K562 (cell line): ENCODE results near the gene TFEB. TPM values are rescaled to one million over a fixed set of nuclear protein-coding genes. Genes with fewer than 3 reads are reported as not detected.

Source experiments
- ARID1B ChIP-seq: fragments of 450-650 bp; IDR thresholded peaks from 2 replicates; pipeline ENCODE4 v1.6.1; 2016; ENCODE audit warnings: antibody characterized with exemption, mild to moderate bottlenecking, inconsistent platforms
- CBFA2T3 ChIP-seq: fragments of 450-650 bp; IDR thresholded peaks from 2 replicates; pipeline ENCODE4 v1.6.1; 2017
- CBX2 ChIP-seq: fragments of 200-600 bp; sonication (generic); IDR thresholded peaks from one replicate; pipeline ENCODE4 v1.6.1; 2012; ENCODE audit warnings: mild to moderate bottlenecking, low read length, inconsistent platforms; ENCODE audit not compliant: insufficient read depth, poor library complexity, severe bottlenecking
- CEBPB ChIP-seq: fragments of 450-650 bp; IDR thresholded peaks from 2 replicates; pipeline ENCODE4 v1.6.1; 2016; ENCODE audit warnings: missing genetic modification characterization, missing compliant biosample characterization
- COPS2 ChIP-seq: fragments of 450-650 bp; conservative IDR thresholded peaks from 2 replicates; pipeline ENCODE4 v1.6.1; 2016; ENCODE audit warnings: mild to moderate bottlenecking, moderate library complexity
- CTBP1 ChIP-seq: fragments of 450-650 bp; IDR thresholded peaks from 2 replicates; pipeline ENCODE4 v1.6.1; 2016; ENCODE audit warnings: borderline replicate concordance
- EP400 ChIP-seq: fragments of 450-650 bp; IDR thresholded peaks from 2 replicates; pipeline ENCODE4 v1.6.1; 2017; ENCODE audit warnings: antibody characterized with exemption, mild to moderate bottlenecking, moderate library complexity
- ETV5 ChIP-seq: sonication (generic); formaldehyde crosslinking; IDR thresholded peaks from 2 replicates; pipeline ENCODE4 v1.4.0; 2020; ENCODE audit warnings: low read depth, mild to moderate bottlenecking, missing genetic modification reagents
- GATA2 ChIP-seq: sonication (generic); formaldehyde crosslinking; IDR thresholded peaks from 2 replicates; pipeline ENCODE4 v1.4.0; 2020; ENCODE audit warnings: mild to moderate bottlenecking, missing genetic modification reagents
- HDAC2 ChIP-seq: fragments of 450-650 bp; IDR thresholded peaks from 2 replicates; pipeline ENCODE4 v1.6.1; 2016; ENCODE audit warnings: mild to moderate bottlenecking
- MTA2 ChIP-seq: fragments of 450-650 bp; IDR thresholded peaks from 2 replicates; pipeline ENCODE4 v1.6.1; 2016; ENCODE audit warnings: low read depth
- POLR3A ChIP-seq: IDR thresholded peaks from 2 replicates; pipeline ENCODE4 v1.6.1; 2011; ENCODE audit warnings: borderline replicate concordance, mild to moderate bottlenecking, moderate library complexity; ENCODE audit not compliant: insufficient read length, insufficient read depth; ENCODE audit errors: extremely low read depth
- PTTG1 ChIP-seq: fragments of 450-650 bp; IDR thresholded peaks from 2 replicates; pipeline ENCODE4 v1.6.1; 2016; ENCODE audit warnings: low read depth, mild to moderate bottlenecking, missing genetic modification characterization, missing compliant biosample characterization
- RB1 ChIP-seq: fragments of 450-650 bp; IDR thresholded peaks from 2 replicates; pipeline ENCODE4 v1.6.1; 2017; ENCODE audit warnings: low read depth, mild to moderate bottlenecking
- RHOXF2B ChIP-seq: fragments of 250-450 bp; sonication (Bioruptor Pico); conservative IDR thresholded peaks from 2 replicates; pipeline ENCODE4 v1.5.1; 2021
- RNF2 ChIP-seq: sonication (generic); IDR thresholded peaks from 2 replicates; pipeline ENCODE4 v1.6.1; 2016
- SLC30A9 ChIP-seq: fragments of 250-450 bp; sonication (Bioruptor Pico); IDR thresholded peaks from 2 replicates; pipeline ENCODE4 v1.8.0; 2022; ENCODE audit warnings: mild to moderate bottlenecking, moderate library complexity
- SMARCA4 ChIP-seq: fragments of 450-650 bp; IDR thresholded peaks from 2 replicates; pipeline ENCODE4 v1.6.1; 2016
- SREBF2 ChIP-seq: sonication (generic); formaldehyde crosslinking; IDR thresholded peaks from 2 replicates; pipeline ENCODE4 v1.4.0; 2020; ENCODE audit warnings: mild to moderate bottlenecking, missing genetic modification reagents
- TAL1 ChIP-seq: fragments of 450-650 bp; IDR thresholded peaks from 2 replicates; pipeline ENCODE4 v1.6.1; 2016; ENCODE audit warnings: mild to moderate bottlenecking
- TGIF2 ChIP-seq: sonication (generic); formaldehyde crosslinking; IDR thresholded peaks from 2 replicates; pipeline ENCODE4 v1.8.1; 2022; ENCODE audit warnings: mild to moderate bottlenecking, missing genetic modification reagents, moderate library complexity
- XRCC4 ChIP-seq: IDR thresholded peaks from one replicate; pipeline ENCODE4 v1.6.1; 2011; ENCODE audit not compliant: insufficient read depth, insufficient read length; ENCODE audit errors: extremely low read depth
- ZC3H11A ChIP-seq: IDR thresholded peaks from 2 replicates; pipeline ENCODE4 v1.6.1; 2012; ENCODE audit warnings: low read depth, low read length, improper control_type of control experiment
- ZFP1 ChIP-seq: fragments of 450-650 bp; formaldehyde crosslinking; IDR thresholded peaks from 2 replicates; pipeline ENCODE4 v1.4.0; 2020; ENCODE audit warnings: mild to moderate bottlenecking, mixed read lengths
- ZNF121 ChIP-seq: sonication (generic); formaldehyde crosslinking; conservative IDR thresholded peaks from 2 replicates; pipeline ENCODE4 v1.8.0; 2022; ENCODE audit warnings: missing genetic modification reagents
- ZNF133 ChIP-seq: fragments of 250-450 bp; sonication (Bioruptor Pico); IDR thresholded peaks from 2 replicates; pipeline ENCODE4 v1.4.0; 2020; ENCODE audit warnings: mild to moderate bottlenecking
- ZNF140 ChIP-seq: fragments of 250-450 bp; sonication (Bioruptor Pico); IDR thresholded peaks from 2 replicates; pipeline ENCODE4 v1.8.0; 2021; ENCODE audit warnings: moderate library complexity, mild to moderate bottlenecking, inconsistent platforms
- ZNF3 ChIP-seq: fragments of 250-450 bp; sonication (Bioruptor Pico); IDR thresholded peaks from 2 replicates; pipeline ENCODE4 v1.5.0; 2021; ENCODE audit warnings: mild to moderate bottlenecking, moderate library complexity
- ZNF551 ChIP-seq: fragments of 250-450 bp; sonication (Bioruptor Pico); IDR thresholded peaks from 2 replicates; pipeline ENCODE4 v1.5.0; 2021; ENCODE audit warnings: mild to moderate bottlenecking, moderate library complexity
- ZNF75A ChIP-seq: fragments of 450-650 bp; formaldehyde crosslinking; IDR thresholded peaks from 2 replicates; pipeline ENCODE4 v1.4.0; 2020; ENCODE audit warnings: mild to moderate bottlenecking
- ZNF830 ChIP-seq: fragments of 250-450 bp; sonication (Bioruptor Pico); IDR thresholded peaks from 2 replicates; pipeline ENCODE4 v1.5.0; 2021; ENCODE audit warnings: mild to moderate bottlenecking
- ZZZ3 ChIP-seq: fragments of 450-650 bp; IDR thresholded peaks from 2 replicates; pipeline ENCODE4 v1.6.1; 2016; ENCODE audit warnings: antibody characterized with exemption, mild to moderate bottlenecking, moderate library complexity
- polyA plus RNA-seq, 8 experiments: library from polyadenylated mRNA; depleted of rRNA in 4 of 8; stranded (reverse) in 5 of 8; unstranded in 3 of 8; fragments of >200 nt; fragmentation: Nextera tagmentation in 2 of 8; fragmentation: Illumina TruSeq in 1 of 8; extraction: Ambion mirVana in 2 of 8; extraction: Trizol in 1 of 8; gene quantifications; 2 replicates each; pipeline versions ENCODE4 v1.2.1 to v1.2.3, GENCODE V29; 2011 to 2014; ENCODE audit warnings: inconsistent platforms in 1 of 8, missing spikeins in 1 of 8
- total RNA-seq, 7 experiments: library from RNA; depleted of rRNA in 6 of 7; stranded (reverse); fragments of >200 nt in 6 of 7; fragmentation: Illumina TruSeq in 2 of 7; extraction: Trizol in 2 of 7; gene quantifications; 2 replicates each; pipeline versions ENCODE4 v1.2.1 to v1.2.3, GENCODE V29; 2011 to 2021; ENCODE audit warnings: low replicate concordance in 1 of 7
- TF ChIP-seq, protein P1 (sequence below): fragments of 200-400 bp; formaldehyde crosslinking; IDR thresholded peaks from 2 replicates; pipeline ENCODE4 v1.6.1; 2017; ENCODE audit warnings: mild to moderate bottlenecking, low read depth, low read length, moderate library complexity

TFEB gene
- total and polyA plus RNA-seq, 9 of the 15 experiments (the other 6 are each of a cell fraction or from before 2014, with no cell fraction given), result 0.04 to 4.7 (median 2.0) TPM

DNA sequence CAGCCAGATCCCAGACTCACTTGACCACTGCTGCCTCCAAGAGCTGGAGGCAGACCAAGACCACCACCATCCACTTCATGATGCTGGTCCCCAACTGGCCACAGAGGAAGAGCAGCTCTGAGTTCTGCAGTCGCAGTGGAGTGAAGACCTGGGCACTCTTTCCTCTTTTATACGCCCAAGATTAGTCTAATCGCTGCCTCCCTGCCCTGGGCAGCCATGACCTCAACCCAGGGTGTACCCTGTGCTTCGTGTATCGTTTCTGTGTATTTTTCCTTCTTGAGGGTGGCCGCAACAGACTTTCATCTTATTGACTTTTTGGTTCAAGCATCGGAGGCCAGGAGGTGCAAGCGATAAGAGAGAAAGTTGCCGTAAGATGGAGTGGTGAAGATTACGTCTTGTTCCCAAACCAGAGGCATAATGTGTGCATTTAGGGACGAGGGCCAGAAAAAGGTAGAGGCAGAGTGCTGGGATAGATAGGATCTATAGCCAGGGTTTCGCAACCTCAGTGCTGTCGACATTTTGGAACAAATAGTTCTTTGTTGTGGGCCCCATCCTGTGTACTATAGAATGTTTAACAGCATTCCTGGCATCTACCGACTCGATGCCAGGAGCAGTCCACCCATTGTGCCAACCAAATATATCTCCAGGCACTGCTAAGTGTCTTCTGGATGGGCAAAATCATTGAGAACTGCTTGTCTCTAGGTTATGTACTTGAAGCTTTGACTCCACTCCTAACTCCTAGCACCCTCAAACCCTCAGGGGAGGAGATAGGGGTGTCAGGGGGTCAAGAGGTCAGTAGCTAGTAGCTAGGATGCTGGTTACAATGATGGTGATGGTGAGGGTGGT, 12.1 kb upstream of the TFEB start, which contains the start of gene PGC (continued):
- TF ChIP-seq RB1 (no peak), ZNF121 (no peak), ARID1B (peak; percentile 88), PTTG1 (tag) (no peak), SREBF2 (no peak), ZNF3 (no peak), CBFA2T3 (peak; percentile 78), ETV5 (CRISPR knock-in tag) (no peak), ZFP1 (CRISPR knock-in tag) (no peak), ZNF830 (CRISPR knock-in tag) (no peak), GATA2 (CRISPR knock-in tag) (peak; percentile 82), TAL1 (peak; percentile 80), HDAC2 (peak; percentile 51; the same call in 1 of the 2 replicates), RNF2 (no peak), ZZZ3 (no peak), XRCC4 (no peak), POLR3A (no peak), SMARCA4 (peak; percentile 80; the same call in 1 of the 2 replicates), CEBPB (tag) (peak; percentile 99), EP400 (no peak), ZNF140 (CRISPR knock-in tag) (no peak), MTA2 (peak; percentile 72), ZC3H11A (no peak), COPS2 (no peak), CBX2 (no peak), CTBP1 (peak; percentile 96; the same call in 1 of the 2 replicates), ZNF75A (no peak), SLC30A9 (CRISPR knock-in tag) (no peak), ZNF551 (CRISPR knock-in tag) (no peak), TGIF2 (CRISPR knock-in tag) (no peak), ZNF133 (CRISPR knock-in tag) (no peak), RHOXF2B (CRISPR knock-in tag) (no peak)
- TF ChIP-seq, protein P1, sequence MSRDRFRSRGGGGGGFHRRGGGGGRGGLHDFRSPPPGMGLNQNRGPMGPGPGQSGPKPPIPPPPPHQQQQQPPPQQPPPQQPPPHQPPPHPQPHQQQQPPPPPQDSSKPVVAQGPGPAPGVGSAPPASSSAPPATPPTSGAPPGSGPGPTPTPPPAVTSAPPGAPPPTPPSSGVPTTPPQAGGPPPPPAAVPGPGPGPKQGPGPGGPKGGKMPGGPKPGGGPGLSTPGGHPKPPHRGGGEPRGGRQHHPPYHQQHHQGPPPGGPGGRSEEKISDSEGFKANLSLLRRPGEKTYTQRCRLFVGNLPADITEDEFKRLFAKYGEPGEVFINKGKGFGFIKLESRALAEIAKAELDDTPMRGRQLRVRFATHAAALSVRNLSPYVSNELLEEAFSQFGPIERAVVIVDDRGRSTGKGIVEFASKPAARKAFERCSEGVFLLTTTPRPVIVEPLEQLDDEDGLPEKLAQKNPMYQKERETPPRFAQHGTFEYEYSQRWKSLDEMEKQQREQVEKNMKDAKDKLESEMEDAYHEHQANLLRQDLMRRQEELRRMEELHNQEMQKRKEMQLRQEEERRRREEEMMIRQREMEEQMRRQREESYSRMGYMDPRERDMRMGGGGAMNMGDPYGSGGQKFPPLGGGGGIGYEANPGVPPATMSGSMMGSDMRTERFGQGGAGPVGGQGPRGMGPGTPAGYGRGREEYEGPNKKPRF, result no peak
